DND-41 (cell line): ENCODE data around the gene GPR15LG.

Experiments used
- EZH2 ChIP-seq: IDR thresholded peaks from 3 replicates; pipeline ENCODE4 v1.6.1; 2012; ENCODE audit warnings: borderline replicate concordance, low read depth, mild to moderate bottlenecking, moderate library complexity, low read length, inconsistent platforms; ENCODE audit not compliant: severe bottlenecking
- TF ChIP-seq, protein P1 (sequence below): IDR thresholded peaks from 2 replicates; pipeline ENCODE4 v1.5.1; 2012; ENCODE audit warnings: borderline replicate concordance, low read length, moderate library complexity, mild to moderate bottlenecking; ENCODE audit not compliant: poor library complexity, severe bottlenecking; ENCODE audit errors: extremely low read depth

- TF ChIP-seq, protein P1, sequence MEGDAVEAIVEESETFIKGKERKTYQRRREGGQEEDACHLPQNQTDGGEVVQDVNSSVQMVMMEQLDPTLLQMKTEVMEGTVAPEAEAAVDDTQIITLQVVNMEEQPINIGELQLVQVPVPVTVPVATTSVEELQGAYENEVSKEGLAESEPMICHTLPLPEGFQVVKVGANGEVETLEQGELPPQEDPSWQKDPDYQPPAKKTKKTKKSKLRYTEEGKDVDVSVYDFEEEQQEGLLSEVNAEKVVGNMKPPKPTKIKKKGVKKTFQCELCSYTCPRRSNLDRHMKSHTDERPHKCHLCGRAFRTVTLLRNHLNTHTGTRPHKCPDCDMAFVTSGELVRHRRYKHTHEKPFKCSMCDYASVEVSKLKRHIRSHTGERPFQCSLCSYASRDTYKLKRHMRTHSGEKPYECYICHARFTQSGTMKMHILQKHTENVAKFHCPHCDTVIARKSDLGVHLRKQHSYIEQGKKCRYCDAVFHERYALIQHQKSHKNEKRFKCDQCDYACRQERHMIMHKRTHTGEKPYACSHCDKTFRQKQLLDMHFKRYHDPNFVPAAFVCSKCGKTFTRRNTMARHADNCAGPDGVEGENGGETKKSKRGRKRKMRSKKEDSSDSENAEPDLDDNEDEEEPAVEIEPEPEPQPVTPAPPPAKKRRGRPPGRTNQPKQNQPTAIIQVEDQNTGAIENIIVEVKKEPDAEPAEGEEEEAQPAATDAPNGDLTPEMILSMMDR, result no peak
- TF ChIP-seq EZH2, result no peak
Measured at GRCh38 chr10:84211566-84211965, 38.0 kb downstream of the GPR15LG start.
